ENCODE measurements around the gene RIOK2. TPM values are rescaled to one million over a fixed set of nuclear protein-coding genes. Genes with fewer than 3 reads are reported as not detected.
"Not testable (repeated sequence)": the region's sequence is repeated elsewhere in the genome, so short reads cannot be mapped to it uniquely, and the experiment has no call there.

The RIOK2 gene
- 28.1 and 29.4 TPM in 2 replicates for total RNA-seq

DNA sequence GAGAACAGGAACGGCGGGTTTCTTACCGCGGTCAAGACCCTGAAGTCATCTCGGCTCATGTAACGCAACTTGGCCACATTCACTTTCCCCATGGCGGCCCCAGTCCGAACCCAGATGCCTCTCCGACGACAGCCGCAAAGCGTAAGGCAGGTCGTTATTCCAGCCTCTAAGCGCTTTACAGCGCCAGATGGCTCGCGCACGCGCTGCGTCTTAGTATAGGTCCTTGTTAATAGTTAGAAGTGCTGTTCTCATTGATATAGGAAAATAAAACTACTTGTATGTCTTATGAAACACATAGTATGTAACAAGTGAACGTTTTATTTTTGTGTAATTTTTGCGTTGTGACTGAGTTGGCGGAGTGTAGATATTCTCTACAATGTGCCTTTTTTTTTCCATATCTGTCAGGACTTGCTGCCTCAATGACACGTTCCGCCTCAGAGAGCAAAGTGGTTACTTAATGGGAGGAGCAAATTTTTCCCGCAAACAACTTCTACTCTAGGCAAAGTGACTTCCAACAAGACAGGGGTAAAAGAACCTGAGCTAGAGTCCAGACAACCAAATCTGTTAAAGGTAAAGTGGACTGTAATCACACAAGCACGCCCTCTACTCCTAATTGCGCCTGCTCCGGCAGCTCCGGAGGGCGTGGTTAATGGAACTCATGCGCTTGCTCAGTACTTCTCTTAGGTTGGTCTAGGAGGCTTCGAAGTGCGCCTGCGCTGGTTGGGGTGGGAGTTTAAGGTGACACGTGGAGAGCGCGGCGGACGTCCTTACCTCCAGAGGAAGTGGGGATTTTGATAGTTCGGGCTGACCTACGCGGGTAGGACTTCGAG lies at the start of gene RIOK2:
TSS of gene RIOK2 (minus strand) at position 148 of the 830 bp plus-strand sequence. CDS start at position 92, 56 bp downstream.
- peak; percentile 75 for DNase-seq (ENCODE audit: low read depth, low spot score)

DNA sequence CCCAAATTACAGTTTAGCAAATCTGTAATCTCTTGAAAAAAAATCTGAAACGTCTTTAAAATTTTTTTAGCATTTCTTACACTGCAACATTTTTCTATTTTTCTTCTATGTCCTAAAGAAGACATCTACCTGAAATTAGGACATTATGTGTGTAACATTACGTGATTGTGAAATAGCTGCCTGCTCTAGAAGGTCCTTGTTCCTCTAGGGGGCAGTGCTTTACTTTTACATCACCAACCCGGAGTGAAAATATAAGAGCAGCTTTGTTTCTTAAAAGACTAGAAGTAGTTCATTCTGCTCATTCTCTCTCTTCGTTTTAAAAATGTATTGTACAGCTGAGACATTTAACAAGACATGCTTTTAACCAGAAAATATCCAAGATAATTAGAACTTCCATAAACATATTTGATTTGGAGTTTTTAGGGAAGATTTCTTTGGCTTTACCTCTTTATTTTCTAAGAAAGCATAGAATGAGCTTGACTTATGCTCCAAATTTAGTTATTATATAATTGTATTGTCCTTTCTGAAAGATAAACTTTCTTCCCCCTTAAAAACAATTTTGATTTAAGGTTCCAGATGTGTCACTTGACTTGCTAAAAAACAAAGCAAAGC lies 48.1 kb upstream of the RIOK2 start:
- peak; percentile 22 for DNase-seq (ENCODE audit: low read depth, low spot score)

DNA sequence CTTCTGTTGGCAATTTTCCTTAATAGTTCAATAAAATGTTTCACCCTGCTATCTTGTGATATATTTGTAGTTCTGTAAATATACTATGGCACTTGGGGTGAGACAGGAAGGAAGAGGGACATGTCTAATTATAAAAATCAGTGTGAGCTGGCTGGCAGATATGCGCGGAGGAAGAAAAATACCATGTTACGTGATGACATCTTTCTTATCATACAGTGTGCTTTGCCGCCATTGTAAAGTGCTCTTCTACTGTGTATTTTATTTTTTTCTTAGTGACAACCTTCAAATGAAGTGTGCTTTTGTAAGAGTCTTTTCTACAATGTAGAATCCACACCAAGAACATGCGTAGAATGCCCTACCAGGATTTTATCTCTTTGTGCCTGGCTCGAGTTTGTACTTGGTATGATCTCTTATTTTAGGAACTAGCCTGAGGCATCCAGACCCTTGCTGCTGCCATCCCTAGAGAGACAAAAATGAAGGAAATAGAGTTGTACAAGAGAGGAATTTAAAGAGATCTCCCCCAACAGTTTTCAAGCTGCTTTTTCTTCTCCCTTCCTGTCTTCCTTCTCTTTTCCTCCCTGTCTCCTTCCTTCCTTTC lies 46.7 kb upstream of the RIOK2 start:
- no peak for DNase-seq (ENCODE audit: low read depth, low spot score)

DNA sequence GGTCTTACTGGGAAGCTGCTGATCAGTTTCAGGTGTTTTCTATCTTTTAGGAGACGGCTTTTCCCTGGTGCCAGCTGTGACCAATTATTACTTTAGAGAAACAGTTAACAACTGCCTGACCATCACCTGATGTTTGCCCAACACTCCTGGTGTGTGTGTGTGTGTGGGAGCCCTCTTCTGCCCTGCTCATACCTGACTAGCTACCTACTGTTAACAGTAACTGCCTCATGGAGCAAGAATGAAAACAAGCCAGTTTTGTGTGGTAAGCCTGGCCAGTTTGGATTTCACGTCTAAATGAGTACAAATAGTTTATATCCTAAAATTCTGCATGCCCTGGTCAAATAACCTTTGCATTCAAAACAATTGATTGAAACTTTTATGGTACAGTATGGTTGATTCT lies 46.1 kb upstream of the RIOK2 start:
- DNase-seq (ENCODE audit: low read depth, low spot score) = no peak

DNA sequence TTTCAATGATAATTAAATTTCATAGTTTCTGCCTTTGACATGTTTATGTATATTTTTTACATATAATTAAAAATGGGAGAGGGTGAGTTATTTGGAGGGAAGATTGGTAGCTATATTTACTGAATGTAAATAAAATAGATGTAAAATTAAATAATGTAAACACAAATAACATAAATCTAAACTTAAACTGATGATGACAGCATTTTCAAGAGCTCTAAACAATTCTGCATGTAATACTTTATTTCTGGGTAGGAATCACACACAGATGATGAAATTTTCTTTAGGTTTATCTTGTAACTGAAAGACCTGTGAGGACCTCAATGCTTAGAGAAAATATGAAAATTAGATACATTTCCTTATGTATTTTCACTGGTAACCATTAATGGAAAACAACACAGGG lies 42.2 kb upstream of the RIOK2 start:
- no peak for DNase-seq (ENCODE audit: low read depth, low spot score)

DNA sequence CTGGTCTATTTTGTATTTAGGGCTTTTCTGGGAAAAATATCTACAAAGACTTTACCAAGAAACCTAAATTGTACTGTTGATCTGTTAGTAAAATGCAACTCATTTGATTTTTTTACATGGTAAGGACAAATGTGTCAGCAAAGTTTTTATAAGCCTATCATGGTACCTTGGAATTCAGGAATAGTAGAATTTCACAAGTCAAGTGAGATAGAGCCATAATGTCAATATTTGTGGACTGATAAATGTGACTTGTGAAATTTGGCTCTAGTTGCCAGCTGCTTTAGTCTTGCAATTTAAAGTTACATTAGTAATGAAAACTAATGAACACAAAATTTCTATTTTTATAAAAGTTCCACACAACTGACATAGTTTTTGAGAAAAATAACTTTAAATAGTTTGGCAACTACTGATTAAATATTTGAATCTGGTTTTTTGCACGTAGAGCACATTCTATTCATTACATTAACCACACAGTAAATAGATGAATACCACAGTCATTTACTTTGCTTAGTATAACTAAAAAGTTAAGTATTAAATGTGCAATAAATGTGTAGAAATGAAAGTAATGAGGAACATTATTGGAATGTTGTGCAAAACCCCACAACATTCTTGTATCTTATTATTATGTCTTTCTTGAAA lies 41.2 kb upstream of the RIOK2 start:
- no peak for DNase-seq (ENCODE audit: low read depth, low spot score)

DNA sequence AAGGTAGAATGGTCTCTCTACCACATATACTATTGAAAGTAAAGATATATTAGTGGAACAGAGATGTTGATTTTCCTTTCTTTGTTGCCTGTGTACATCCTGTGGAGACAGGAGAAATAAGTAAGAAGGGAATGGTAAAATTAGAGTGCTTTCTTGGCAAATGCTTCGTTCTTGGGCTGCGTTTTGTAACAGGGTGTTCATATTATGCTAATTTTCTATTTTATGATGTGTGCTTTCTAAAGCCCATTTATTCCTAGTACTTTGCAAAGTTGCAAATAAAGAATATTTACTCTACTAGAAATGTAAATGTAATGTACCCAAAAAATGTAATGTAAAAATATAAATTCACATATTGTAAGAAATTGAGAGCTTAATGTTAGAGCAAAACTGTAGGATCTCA lies 40.5 kb upstream of the RIOK2 start:
- no peak for DNase-seq (ENCODE audit: low read depth, low spot score)

DNA sequence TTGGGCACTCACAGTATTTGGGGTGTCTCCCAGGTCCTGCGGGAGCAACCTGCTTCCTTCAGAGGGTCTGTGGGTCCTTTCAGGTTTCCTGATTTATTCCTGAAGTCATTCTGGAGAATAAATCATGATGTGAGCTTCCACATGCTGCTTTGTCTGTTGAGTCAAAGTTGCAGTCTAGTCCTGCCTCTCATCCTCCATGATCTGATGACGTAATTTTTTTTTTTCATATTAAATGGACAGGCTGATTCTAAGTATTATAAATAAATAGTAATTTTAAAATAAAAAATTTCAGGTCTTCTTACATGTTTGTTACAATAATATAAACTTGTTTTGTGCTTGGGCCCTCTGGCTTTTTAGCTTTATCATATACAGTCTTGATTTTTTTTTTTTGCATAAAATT lies 26.3 kb upstream of the RIOK2 start:
- DNase-seq (ENCODE audit: low read depth, low spot score) = no peak

DNA sequence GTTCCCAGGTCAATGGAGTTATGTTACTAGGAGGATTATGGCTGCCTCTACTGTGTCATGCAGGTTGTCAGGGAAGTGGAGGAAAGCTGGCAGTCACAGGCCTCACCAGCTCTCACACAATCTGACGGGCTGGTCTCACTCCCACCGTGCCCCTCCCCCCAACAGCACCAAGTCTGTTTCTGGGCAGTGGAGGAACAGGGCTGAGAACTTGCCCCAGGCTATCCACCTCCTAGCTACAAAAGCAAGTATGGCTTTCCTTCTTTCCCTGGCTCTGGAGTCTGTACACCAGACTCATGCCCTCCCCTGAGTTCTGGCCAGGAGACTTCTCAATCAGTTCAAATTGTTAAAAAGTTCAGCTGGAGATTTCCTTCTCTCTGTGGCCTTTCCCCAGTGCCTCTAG lies 25.7 kb upstream of the RIOK2 start:
- no peak for DNase-seq (ENCODE audit: low read depth, low spot score)

DNA sequence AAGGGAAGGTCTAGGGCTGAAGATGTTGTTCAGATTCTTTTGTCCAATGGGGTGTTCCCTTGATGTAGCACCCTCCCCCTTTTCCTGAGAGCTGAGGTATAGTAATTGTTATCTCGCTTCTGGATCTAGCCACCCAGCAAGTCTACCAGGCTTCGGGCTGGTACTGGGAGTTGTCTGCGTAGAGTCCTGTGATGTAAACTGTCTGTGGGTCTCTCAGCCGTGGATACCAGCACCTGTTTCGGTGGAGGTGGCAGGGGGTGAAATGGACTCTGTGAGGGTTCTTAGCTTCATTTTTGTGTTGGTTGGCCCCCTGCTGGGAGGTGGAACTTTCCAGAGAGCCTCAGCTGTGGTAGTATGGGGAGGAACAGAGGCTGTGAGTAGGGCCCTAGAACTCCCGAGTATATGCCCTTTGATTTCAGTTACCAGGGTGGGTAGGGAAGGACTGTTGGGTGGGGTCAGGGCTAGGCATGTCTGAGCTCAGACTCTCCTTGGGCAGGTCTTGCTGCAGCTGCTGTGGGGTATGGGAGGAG lies 25.2 kb upstream of the RIOK2 start:
- DNase-seq (ENCODE audit: low read depth, low spot score) = no peak

DNA sequence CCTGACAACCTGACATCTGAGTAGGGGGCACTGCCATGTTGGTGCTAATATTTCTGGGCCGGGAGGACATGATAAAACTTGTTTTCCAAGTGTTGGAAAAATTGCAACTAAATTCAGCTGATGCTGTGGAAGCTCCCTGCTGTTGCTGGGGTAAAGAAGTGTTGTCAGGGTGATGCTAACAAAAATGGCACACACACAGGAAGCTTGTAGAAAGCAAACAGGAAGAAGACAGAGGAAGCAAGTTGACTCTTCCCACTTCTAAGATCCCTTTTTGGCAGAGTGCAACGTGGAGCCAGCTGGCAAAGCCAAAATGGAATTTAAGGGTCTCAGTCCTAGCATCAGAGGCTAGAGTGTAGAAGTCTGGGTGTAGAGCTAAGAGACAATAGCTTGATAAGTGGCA lies 11.3 kb upstream of the RIOK2 start:
- no peak for DNase-seq (ENCODE audit: low read depth, low spot score)

DNA sequence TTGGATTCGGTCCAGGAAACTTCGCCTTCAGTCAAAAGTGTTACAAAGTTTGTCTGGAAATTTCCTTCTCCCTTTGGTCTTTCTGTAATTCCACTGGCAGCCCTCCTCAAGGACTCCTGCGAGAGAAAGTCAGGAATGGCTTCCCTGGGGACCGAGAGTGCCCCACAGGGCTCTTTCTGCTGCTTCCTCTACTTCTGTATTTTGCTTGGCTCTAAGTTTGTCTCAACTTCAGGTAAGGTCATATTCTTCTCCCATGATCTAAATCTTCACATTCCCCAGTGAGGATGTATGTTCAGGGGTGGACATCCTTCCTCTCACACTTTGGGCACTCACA lies 10.3 kb upstream of the RIOK2 start:
- no peak for DNase-seq (ENCODE audit: low read depth, low spot score)

DNA sequence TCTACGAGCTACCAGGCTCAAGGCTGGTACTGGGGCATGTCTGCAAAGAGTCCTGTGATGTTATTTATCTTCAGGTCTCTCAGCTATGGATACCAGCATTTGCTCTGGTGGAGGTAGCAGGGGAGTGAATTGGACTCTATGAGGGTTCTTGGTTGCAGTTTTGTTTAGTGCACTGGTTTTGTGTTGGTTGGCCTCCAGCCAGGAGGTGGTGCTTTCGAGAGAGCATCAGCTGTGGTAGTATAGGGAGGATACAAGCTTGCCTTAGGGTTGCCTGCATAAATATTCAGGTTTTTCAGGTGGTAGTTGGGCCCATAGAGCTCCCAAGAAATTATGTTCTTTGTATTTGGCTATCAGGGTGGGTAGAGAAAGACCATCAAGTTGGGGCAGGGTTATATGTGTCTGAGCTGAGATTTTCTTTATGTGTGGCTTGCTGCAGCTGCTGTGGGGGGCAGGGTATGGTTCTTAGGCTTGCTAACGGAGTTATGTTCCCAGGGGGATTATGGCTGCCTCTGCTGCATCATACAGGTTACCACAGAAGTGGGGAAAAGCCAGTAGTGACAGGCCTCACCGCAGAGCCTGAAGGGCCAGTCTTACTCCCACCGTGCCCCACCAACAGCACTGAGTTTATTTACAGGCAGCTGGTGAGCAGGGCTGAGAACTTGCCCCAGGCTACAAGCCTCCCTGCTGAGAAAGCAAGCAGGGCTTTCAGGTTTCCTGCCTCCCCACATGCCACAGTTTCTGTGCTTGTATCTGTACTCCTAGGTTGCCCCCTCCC lies 9.7 kb upstream of the RIOK2 start:
- no peak for DNase-seq (ENCODE audit: low read depth, low spot score)

DNA sequence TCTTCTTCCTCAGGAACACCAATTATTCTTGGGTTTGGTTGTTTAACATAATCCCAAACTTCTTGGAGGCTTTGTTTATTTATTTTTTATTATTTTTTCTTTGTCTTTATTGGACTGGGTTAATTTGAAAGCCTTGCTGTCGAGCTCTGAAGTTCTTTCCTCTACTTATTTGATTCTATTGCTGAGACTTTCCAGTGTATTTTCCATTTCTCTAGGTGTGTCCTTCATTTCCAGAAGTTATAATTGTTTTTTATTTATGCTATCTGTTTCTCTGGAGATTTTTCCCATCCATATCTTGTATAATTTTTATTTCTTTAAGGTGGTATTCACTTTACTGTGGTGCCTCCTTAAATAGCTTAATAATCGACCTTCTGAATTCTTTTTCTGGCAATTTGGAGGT lies 8.8 kb upstream of the RIOK2 start:
- DNase-seq (ENCODE audit: low read depth, low spot score) = no peak

DNA sequence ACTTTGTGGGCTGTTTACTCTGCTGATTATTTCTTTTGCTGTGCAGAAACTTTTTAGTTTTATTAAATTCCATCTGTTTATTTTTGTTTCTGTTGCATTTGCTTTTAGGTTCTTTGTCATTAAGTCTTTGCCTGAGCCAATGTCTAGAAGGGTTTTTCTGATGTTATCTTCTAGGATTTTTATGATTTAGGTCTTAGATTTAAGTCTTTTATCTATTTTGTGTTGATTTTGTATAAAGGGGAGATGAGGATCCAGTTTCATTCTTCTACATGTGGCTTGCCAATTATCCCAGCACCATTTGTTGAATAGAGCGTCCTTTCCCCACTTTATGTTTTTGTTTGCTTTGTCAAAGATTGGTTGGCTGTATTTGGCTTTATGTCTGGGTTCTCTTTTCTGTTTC lies 6.5 kb upstream of the RIOK2 start:
- not testable (repeated sequence) for DNase-seq (ENCODE audit: low read depth, low spot score)

DNA sequence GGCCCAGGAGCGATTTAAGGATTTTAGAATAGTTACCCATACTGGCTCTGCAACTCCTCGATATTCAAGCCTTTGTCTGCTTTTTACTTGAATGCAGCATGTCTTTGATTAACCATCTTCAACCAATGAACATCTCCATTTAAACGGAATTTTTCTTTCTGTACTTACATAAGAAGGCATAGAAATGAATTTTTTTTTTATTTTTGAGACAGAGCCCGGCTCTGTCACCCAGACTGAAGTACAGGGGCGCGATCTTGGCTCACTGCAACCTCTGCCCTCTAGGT lies 825 bp upstream of the RIOK2 start:
- DNase-seq (ENCODE audit: low read depth, low spot score) = no peak

DNA sequence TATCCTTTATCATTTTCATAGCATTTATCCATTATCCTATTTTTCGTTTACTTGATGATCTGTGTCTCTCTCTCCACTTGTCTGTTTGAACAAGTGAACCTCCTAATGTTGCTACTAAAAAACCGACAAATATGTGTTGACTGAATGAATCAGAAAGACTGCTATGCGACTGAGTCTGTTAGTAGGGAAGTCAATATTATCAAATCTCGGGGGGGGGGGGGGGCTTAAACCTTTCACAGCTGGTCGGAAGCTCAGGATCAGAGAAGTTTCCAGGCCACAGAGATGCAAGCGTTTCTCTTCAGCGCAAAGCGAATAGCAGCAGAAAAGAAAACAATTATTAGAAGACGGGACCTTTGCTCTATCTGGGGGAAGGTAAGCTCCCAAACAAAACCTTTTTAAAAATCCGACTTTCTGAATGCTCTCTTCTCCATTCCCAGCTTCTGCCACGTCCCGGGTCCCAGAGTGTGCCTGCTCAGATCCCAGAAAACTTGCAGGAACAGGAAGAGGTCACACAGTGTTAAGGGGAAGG lies 412 bp downstream of the RIOK2 start:
- DNase-seq (ENCODE audit: low read depth, low spot score) = no peak

DNA sequence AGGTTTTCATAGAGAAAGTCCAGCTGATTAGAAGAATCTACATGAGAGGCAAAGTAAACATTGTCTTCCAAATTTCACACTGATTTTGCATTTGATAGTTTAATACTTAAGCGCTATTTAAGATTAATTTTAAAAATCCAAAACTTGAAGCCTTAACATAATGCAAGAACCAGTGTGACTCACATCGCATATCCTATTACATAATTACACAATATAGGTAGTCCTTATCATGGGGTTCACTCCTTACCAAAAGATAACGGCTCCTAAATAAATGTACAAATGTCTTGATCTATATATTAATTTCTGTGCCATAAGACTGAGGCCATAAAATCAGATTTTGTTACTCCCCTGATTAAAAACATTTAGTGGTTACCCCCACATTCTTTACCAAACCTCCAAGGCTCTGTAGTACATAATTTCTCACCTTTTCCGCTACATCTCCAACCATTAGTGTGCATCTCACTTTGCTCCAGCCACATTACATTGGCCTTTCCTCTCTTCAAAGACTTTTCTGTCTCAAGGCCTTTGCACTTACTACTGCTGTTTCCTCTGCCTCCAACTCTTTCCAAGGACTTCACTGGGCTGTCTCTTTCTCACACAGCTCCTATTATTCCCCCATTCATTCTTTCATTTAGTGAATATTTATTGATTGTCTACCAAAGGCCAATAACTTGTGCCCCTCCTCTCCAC lies 1.0 kb downstream of the RIOK2 start:
- no peak for DNase-seq (ENCODE audit: low read depth, low spot score)

DNA sequence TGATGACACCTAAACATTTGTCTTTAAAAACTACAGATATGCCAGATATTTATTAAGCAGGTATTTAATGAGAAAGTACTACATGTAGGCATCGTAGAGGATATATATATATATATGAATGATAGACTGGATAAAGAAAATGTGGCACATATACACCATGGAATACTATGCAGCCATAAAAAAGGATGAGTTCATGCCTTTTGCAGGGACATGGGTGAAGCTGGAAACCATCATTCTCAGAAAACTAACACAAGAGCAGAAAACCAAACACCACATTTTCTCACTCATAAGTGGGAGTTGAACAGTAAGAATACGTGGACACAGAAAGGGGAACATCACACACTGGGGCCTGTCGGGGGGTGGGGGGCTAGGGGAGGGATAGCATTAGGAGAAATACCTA lies 3.6 kb downstream of the RIOK2 start:
- DNase-seq (ENCODE audit: low read depth, low spot score) = not testable (repeated sequence)

DNA sequence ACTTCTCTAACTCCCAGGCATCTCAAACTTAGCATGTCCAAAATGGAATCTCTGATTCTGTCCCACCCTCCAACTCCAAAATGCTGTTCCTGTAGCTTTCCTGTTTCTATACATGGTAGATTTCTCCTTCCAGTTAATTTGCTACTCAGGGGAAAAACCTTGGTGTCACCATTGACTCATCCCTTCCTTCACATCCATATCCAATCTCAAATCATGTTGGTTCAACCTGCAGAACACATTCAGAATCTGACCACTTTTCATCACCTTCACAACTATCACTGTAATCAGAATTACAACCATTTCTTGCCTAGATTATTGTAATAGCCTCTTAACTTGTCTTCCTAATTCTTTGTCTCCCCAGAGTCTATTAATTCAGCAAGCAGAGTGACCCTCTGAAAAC lies 10.8 kb downstream of the RIOK2 start:
- DNase-seq (ENCODE audit: low read depth, low spot score) = no peak

DNA sequence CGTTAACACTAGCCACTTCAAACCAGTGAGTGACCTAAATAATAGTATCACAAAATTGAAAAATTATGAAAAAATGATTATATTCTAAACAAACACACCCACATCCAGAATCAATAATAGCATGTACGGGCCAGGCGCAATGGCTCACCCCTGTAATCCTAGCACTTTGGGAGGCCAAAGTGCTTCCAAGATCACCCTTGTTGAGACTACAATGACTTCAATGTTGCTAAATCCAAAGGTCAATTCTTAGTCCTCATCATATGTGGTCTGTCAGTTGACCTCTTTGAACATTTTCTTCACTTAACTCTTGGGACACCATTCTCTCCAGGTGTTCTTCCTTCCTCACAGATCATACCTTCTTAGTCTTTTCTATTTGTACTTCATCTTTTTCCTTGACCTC lies 11.3 kb downstream of the RIOK2 start:
- DNase-seq (ENCODE audit: low read depth, low spot score) = no peak
